Measurements from ENCODE around the gene INSM2. TPM values are rescaled to one million over a fixed set of nuclear protein-coding genes. Genes with fewer than 3 reads are reported as not detected.

INSM2 gene
- polyA plus RNA-seq, 1 donor (not counting 4 experiments of a cell fraction or from before 2014, with no cell fraction given), result not detected

DNA sequence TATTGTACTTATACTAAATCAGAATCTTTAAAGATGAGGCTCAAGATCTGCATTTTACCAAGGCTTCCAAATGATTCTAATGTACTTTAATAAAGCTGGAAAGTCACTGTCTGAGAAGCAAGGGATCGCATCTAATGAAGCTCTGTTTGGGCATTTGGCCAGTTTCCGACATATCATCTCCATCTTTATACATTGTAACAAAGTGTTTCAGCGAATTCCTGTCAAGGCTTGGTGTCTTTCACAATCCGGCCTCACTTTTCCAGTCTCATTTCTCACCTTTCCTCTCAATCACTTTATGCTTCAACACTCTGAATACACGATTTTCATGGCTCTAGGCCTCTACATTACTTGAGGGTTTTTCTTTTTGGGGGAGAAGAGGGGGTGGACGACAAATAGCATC lies 27.5 kb upstream of the INSM2 start:
- no peak overlapping the region for H3K9ac ChIP-seq (ENCODE audit: control insufficient read depth, extremely low read depth, insufficient read depth, low read length)
- no peak overlapping the region for H3K27ac ChIP-seq (ENCODE audit: control insufficient read depth, insufficient read depth, low read length)
- no peaks in the 10 kb centered on the region for H3K36me3 ChIP-seq (ENCODE audit: control insufficient read depth in 2 of 2, extremely low read depth in 1 of 2, insufficient read depth in 2 of 2, low read length in 2 of 2)
- no peaks in the 10 kb centered on the region for H3K79me2 ChIP-seq (ENCODE audit: control insufficient read depth, insufficient read depth, low read length)
- no peaks in the 10 kb centered on the region for H3K9me1 ChIP-seq (ENCODE audit: control insufficient read depth, extremely low read depth, insufficient read depth, low read length)
- DNase-seq (ENCODE audit: low read depth, low spot score) (no peak), FAIRE-seq (no peak)
- H3K4me1 ChIP-seq (ENCODE audit: control insufficient read depth, extremely low read depth, insufficient read depth, low read length), result no peaks in the 10 kb centered on the region
- dilution Hi-C loops (cut with MboI; ENCODE audit: extremely low pct_ligation_motif_present, low sequenced_read_pairs), result no loop called here
- no peaks in the 10 kb centered on the region for H4K20me1 ChIP-seq (ENCODE audit: control insufficient read depth, extremely low read depth, insufficient read depth, low read length)
- no peak overlapping the region for H3K4me3 ChIP-seq (ENCODE audit: control insufficient read depth in 2 of 3, extremely low read depth in 1 of 3, insufficient read depth in 2 of 3, low read depth in 1 of 3, low read length in 3 of 3)
- H3K27me3 ChIP-seq (ENCODE audit: control insufficient read depth, extremely low read depth, insufficient read depth, low read length), result peaks cover 3% of the 10 kb centered on the region
- TF ChIP-seq, protein P1, sequence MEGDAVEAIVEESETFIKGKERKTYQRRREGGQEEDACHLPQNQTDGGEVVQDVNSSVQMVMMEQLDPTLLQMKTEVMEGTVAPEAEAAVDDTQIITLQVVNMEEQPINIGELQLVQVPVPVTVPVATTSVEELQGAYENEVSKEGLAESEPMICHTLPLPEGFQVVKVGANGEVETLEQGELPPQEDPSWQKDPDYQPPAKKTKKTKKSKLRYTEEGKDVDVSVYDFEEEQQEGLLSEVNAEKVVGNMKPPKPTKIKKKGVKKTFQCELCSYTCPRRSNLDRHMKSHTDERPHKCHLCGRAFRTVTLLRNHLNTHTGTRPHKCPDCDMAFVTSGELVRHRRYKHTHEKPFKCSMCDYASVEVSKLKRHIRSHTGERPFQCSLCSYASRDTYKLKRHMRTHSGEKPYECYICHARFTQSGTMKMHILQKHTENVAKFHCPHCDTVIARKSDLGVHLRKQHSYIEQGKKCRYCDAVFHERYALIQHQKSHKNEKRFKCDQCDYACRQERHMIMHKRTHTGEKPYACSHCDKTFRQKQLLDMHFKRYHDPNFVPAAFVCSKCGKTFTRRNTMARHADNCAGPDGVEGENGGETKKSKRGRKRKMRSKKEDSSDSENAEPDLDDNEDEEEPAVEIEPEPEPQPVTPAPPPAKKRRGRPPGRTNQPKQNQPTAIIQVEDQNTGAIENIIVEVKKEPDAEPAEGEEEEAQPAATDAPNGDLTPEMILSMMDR (optimal IDR thresholded peaks at IDR 0.05 in 1 of 3, IDR thresholded peaks at IDR 0.05 in 1 of 3, conservative IDR thresholded peaks at IDR 0.05 in 1 of 3; ENCODE audit: extremely low read depth in 1 of 3, insufficient read depth in 2 of 3, low read length in 3 of 3), result no peak
- TF ChIP-seq EZH2 (IDR thresholded peaks at IDR 0.05; ENCODE audit: low read length), result no peak
- H2AFZ ChIP-seq (ENCODE audit: control insufficient read depth, low read length), result no peak overlapping the region
- no peaks in the 10 kb centered on the region for H3K9me3 ChIP-seq (ENCODE audit: control insufficient read depth, low read depth, low read length)
- H3K4me2 ChIP-seq (ENCODE audit: control insufficient read depth, extremely low read depth, insufficient read depth, low read depth, low read length), result no peak overlapping the region

DNA sequence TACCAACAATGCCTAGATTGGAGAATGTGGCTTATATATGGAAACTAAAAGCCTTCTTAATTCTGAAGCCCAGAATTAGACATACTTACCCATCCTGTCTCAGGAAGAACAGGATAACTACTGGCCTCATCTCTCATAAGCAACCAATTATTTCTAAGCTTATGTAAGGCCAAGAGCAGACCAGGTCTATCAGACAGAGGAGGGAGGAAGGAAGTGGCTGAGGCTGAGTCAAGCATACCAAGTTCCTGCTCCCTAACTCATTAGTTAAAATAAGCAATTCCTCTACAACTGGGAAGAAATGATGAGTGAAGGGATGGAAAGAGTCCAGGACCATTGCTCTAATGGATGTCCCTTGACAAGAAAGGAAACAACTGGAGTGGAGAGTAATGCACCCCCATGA lies 27.0 kb upstream of the INSM2 start:
- TF ChIP-seq, protein P1 (optimal IDR thresholded peaks at IDR 0.05 in 1 of 3, IDR thresholded peaks at IDR 0.05 in 1 of 3, conservative IDR thresholded peaks at IDR 0.05 in 1 of 3; ENCODE audit: extremely low read depth in 1 of 3, insufficient read depth in 2 of 3, low read length in 3 of 3), result no peak
- no peak for TF ChIP-seq EZH2 (IDR thresholded peaks at IDR 0.05; ENCODE audit: low read length)
- H3K4me3 ChIP-seq (ENCODE audit: control insufficient read depth in 2 of 3, extremely low read depth in 1 of 3, insufficient read depth in 2 of 3, low read depth in 1 of 3, low read length in 3 of 3), result no peak overlapping the region
- H3K9ac ChIP-seq (ENCODE audit: control insufficient read depth, extremely low read depth, insufficient read depth, low read length), result no peak overlapping the region
- peaks cover 3% of the 10 kb centered on the region for H3K27me3 ChIP-seq (ENCODE audit: control insufficient read depth, extremely low read depth, insufficient read depth, low read length)
- no peak for DNase-seq (ENCODE audit: low read depth, low spot score)
- dilution Hi-C loops (cut with MboI; ENCODE audit: extremely low pct_ligation_motif_present, low sequenced_read_pairs), result no loop called here
- no peak overlapping the region for H2AFZ ChIP-seq (ENCODE audit: control insufficient read depth, low read length)
- H3K4me2 ChIP-seq (ENCODE audit: control insufficient read depth, extremely low read depth, insufficient read depth, low read depth, low read length), result no peak overlapping the region
- no peaks in the 10 kb centered on the region for H3K9me3 ChIP-seq (ENCODE audit: control insufficient read depth, low read depth, low read length)
- H3K36me3 ChIP-seq (ENCODE audit: control insufficient read depth in 2 of 2, extremely low read depth in 1 of 2, insufficient read depth in 2 of 2, low read length in 2 of 2), result no peaks in the 10 kb centered on the region
- H3K9me1 ChIP-seq (ENCODE audit: control insufficient read depth, extremely low read depth, insufficient read depth, low read length), result no peaks in the 10 kb centered on the region
- no peaks in the 10 kb centered on the region for H4K20me1 ChIP-seq (ENCODE audit: control insufficient read depth, extremely low read depth, insufficient read depth, low read length)
- no peaks in the 10 kb centered on the region for H3K79me2 ChIP-seq (ENCODE audit: control insufficient read depth, insufficient read depth, low read length)
- FAIRE-seq, result peak; percentile 46
- no peaks in the 10 kb centered on the region for H3K4me1 ChIP-seq (ENCODE audit: control insufficient read depth, extremely low read depth, insufficient read depth, low read length)
- no peak overlapping the region for H3K27ac ChIP-seq (ENCODE audit: control insufficient read depth, insufficient read depth, low read length)

Data from keratinocyte (primary cell).